HCT116 (cell line): Measurements from ENCODE around the gene ABCA3. TPM values are rescaled to one million over a fixed set of nuclear protein-coding genes. Genes with fewer than 3 reads are reported as not detected.

Experiments used
- ATAC-seq: fragments of 200-7000 bp; cut with Tn5 transposase; 2 replicates; pipeline ENCODE4 v1.9.1; 2020; ENCODE audit warnings: mild to moderate bottlenecking, moderate library complexity
- BruUV-seq: library from RNA; stranded (reverse); fragments of 400-500 nt; replicated peaks from 2 replicates; lab custom pipeline; 2021; lab: Mats Ljungman, UMichigan
- CTCF ChIA-PET: fragments of 300-600 bp; sonication (Branson Sonifier 250); formaldehyde crosslinking; loops from one replicate; lab custom pipeline; 2021; ENCODE audit warnings: antibody characterized with exemption; lab: Charles Lee
- POLR2A ChIA-PET: fragments of 300-600, 350-600 bp; sonication (Branson Sonifier 250); formaldehyde crosslinking; loops from one replicate; lab custom pipeline; 2021; ENCODE audit warnings: antibody characterized with exemption; lab: Charles Lee
- RAD21 ChIA-PET, 2 experiments: fragments of 300-600 bp; sonication (Branson Sonifier 250); formaldehyde crosslinking; loops; one replicate each; lab custom pipeline; 2023; ENCODE audit warnings: low total read pairs in 2 of 2; ENCODE audit not compliant: uncharacterized antibody in 2 of 2, unreplicated experiment in 2 of 2, low non-redundant PET in 1 of 2; lab: Charles Lee
- DNase-seq: peaks from one replicate; pipeline ENCODE4 v3.0.0-alpha.2; 2010; ENCODE audit warnings: low read depth, low spot score
- H2AFZ ChIP-seq: fragments of 200-600 bp; shearing (Covaris generic), sonication (generic); 2 replicates; pipeline ENCODE4 v1.6.1; 2017; ENCODE audit warnings: low read depth, mixed run types, mixed read lengths, antibody characterized with exemption, low read length; ENCODE audit not compliant: poor library complexity, severe bottlenecking
- H3K27ac ChIP-seq: 2 replicates; pipeline ENCODE4 v1.5.1; 2012; ENCODE audit warnings: low read depth, low read length
- H3K27me3 ChIP-seq: fragments of 200-600 bp; sonication (generic); 2 replicates; pipeline ENCODE4 v1.6.1; 2016; ENCODE audit warnings: mixed run types, low read length, mixed read lengths; ENCODE audit not compliant: insufficient read depth
- H3K36me3 ChIP-seq, 2 experiments: fragments of 200-500 bp in 1 of 2; fragments of 200-600 bp in 1 of 2; sonication (Bioruptor generic) in 1 of 2; sonication (generic) in 1 of 2; 2 replicates each; pipeline versions ENCODE4 v1.5.1 to v1.6.1; 2014 to 2016; ENCODE audit warnings: low read length in 2 of 2, inconsistent platforms in 1 of 2, mixed read lengths in 1 of 2, mixed run types in 1 of 2; ENCODE audit not compliant: insufficient read depth in 2 of 2, control insufficient read depth in 1 of 2
- H3K4me1 ChIP-seq, 2 experiments: fragments of 200-600 bp in 1 of 2; sonication (generic) in 1 of 2; 2 replicates each; pipeline versions ENCODE4 v1.5.1 to v1.6.1; 2012 to 2017; ENCODE audit warnings: low read length in 2 of 2, inconsistent platforms in 1 of 2, mild to moderate bottlenecking in 1 of 2, mixed read lengths in 1 of 2, mixed run types in 1 of 2, moderate library complexity in 1 of 2; ENCODE audit not compliant: insufficient read depth in 2 of 2, control insufficient read depth in 1 of 2
- H3K4me2 ChIP-seq: fragments of 200-600 bp; sonication (generic); 2 replicates; pipeline ENCODE4 v1.6.1; 2017; ENCODE audit warnings: mixed run types, low read length, mixed read lengths
- H3K4me3 ChIP-seq, 2 experiments: fragments of 200-600 bp in 1 of 2; sonication (generic) in 1 of 2; replicated peaks in 1 of 2; 2 replicates each; pipeline ENCODE4 v1.5.1; 2011 to 2016; ENCODE audit warnings: low read length in 2 of 2, control low read depth in 1 of 2, low read depth in 1 of 2, mild to moderate bottlenecking in 1 of 2, mixed read lengths in 1 of 2, mixed run types in 1 of 2
- H3K79me2 ChIP-seq: fragments of 200-600 bp; sonication (generic); 2 replicates; pipeline ENCODE4 v1.6.1; 2017; ENCODE audit warnings: mild to moderate bottlenecking, mixed run types, low read length, moderate library complexity, mixed read lengths; ENCODE audit not compliant: insufficient read depth
- H3K9ac ChIP-seq: fragments of 200-600 bp; sonication (generic); 2 replicates; pipeline ENCODE4 v1.6.1; 2016; ENCODE audit warnings: low read length, mixed read lengths
- H3K9me2 ChIP-seq: fragments of 200-600 bp; sonication (generic), shearing (Covaris generic); 2 replicates; pipeline ENCODE4 v1.6.1; 2017; ENCODE audit warnings: mixed run types, mild to moderate bottlenecking, moderate library complexity; ENCODE audit not compliant: insufficient read depth
- H3K9me3 ChIP-seq, 2 experiments: fragments of 200-500 bp in 1 of 2; fragments of 200-600 bp in 1 of 2; sonication (Bioruptor generic) in 1 of 2; sonication (generic) in 1 of 2; 2 replicates each; pipeline ENCODE4 v1.6.1; 2014 to 2017; ENCODE audit warnings: low read length in 2 of 2, mixed read lengths in 2 of 2, inconsistent platforms in 1 of 2, low read depth in 1 of 2, mild to moderate bottlenecking in 1 of 2, mixed run types in 1 of 2, moderate library complexity in 1 of 2; ENCODE audit not compliant: control insufficient read depth in 1 of 2, insufficient read depth in 1 of 2
- H4K20me1 ChIP-seq: fragments of 200-600 bp; sonication (generic), shearing (Covaris generic); 2 replicates; pipeline ENCODE4 v1.6.1; 2017; ENCODE audit warnings: mixed run types, mild to moderate bottlenecking, moderate library complexity; ENCODE audit not compliant: insufficient read depth
- ATF3 ChIP-seq: IDR thresholded peaks from 2 replicates; pipeline ENCODE4 v1.6.1; 2012
- CEBPB ChIP-seq: IDR thresholded peaks from 2 replicates; pipeline ENCODE4 v1.6.1; 2012; ENCODE audit warnings: low read depth
- POLR2A ChIP-seq: IDR thresholded peaks from 2 replicates; pipeline ENCODE4 v1.7.0; 2011; ENCODE audit warnings: borderline replicate concordance; ENCODE audit not compliant: insufficient read depth, insufficient read length; ENCODE audit errors: extremely low read depth
- POLR2AphosphoS5 ChIP-seq: IDR thresholded peaks from 2 replicates; pipeline ENCODE4 v1.6.1; 2011; ENCODE audit warnings: mild to moderate bottlenecking, low read depth, low read length, moderate library complexity
- SRF ChIP-seq: IDR thresholded peaks from 2 replicates; pipeline ENCODE4 v1.6.1; 2012; ENCODE audit warnings: low read depth
- intact Hi-C: fragments of 100-400 bp; cut with micrococcal nuclease; formaldehyde crosslinking; loops from 2 replicates; pipeline ENCODE4 v1.10.0; 2022
- total RNA-seq: library from RNA; stranded (reverse); gene quantifications from one replicate; pipeline ENCODE4 v1.2.1, GENCODE V29; 2021; ENCODE audit not compliant: unreplicated experiment
- TF ChIP-seq, protein P1 (sequence below): IDR thresholded peaks from 2 replicates; pipeline ENCODE4 v1.6.1; 2011; ENCODE audit warnings: mild to moderate bottlenecking, low read length, moderate library complexity; ENCODE audit not compliant: insufficient replicate concordance; ENCODE audit errors: extremely low read depth

Gene ABCA3
- total RNA-seq, 1 experiment from 2014 or later, result 5.4 TPM

GRCh38 chr16:2299121-2299914 lies 41.2 kb downstream of the ABCA3 start:
- H3K4me3 ChIP-seq, result no peak overlapping the region
- TF ChIP-seq SRF, result no peak
- TF ChIP-seq POLR2A, result no peak
- no peak for TF ChIP-seq ATF3
- no peak for TF ChIP-seq POLR2AphosphoS5
- TF ChIP-seq, protein P1, sequence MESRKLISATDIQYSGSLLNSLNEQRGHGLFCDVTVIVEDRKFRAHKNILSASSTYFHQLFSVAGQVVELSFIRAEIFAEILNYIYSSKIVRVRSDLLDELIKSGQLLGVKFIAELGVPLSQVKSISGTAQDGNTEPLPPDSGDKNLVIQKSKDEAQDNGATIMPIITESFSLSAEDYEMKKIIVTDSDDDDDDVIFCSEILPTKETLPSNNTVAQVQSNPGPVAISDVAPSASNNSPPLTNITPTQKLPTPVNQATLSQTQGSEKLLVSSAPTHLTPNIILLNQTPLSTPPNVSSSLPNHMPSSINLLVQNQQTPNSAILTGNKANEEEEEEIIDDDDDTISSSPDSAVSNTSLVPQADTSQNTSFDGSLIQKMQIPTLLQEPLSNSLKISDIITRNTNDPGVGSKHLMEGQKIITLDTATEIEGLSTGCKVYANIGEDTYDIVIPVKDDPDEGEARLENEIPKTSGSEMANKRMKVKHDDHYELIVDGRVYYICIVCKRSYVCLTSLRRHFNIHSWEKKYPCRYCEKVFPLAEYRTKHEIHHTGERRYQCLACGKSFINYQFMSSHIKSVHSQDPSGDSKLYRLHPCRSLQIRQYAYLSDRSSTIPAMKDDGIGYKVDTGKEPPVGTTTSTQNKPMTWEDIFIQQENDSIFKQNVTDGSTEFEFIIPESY, result no peak
- no peak for ATAC-seq
- H3K9me2 ChIP-seq, result no peaks in the 10 kb centered on the region
- no peak for DNase-seq
- no peak overlapping the region for H3K27ac ChIP-seq
- intact Hi-C loops, result loop anchor here (10.0 kb wide), 1 partner anchor 125 kb away; the partner anchor contains the start of gene CCNF
- no peaks in the 10 kb centered on the region for H3K36me3 ChIP-seq
- H3K9ac ChIP-seq, result no peak overlapping the region
- no peak overlapping the region for H2AFZ ChIP-seq
- ChIA-PET CTCF (no interaction called here), RAD21 (no interaction called here), POLR2A (no interaction called here)
- no peaks in the 10 kb centered on the region for H4K20me1 ChIP-seq
- H3K79me2 ChIP-seq, result no peaks in the 10 kb centered on the region
- no peaks in the 10 kb centered on the region for H3K27me3 ChIP-seq
- H3K9me3 ChIP-seq, result no peaks in the 10 kb centered on the region
- H3K4me1 ChIP-seq, result peaks cover 4% of the 10 kb centered on the region in 2 experiments; a peak in 2 of 4 replicates
- BruUV-seq, result no TSS peak
- no peak overlapping the region for H3K4me2 ChIP-seq

DNA sequence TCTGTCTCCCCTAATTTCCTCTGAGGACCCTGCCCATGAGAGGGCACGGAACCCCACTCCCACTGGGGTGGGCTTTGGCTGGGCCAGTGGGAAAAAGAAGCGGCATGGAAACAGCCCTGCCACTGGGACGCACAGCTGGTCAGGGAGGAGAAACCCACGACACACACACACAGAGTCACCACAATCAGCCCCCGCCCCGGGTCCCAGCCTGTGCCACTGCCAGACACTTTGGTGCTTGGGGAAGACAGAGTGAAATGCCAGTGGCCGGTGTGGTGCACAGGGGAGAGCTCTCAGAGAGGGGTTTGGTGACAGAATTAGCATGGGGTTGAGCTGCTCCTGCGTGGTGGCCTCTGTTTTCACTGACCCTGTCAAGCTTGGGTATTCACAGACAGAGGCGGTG lies 41.9 kb downstream of the ABCA3 start:
- Histone ChIP-seq H3K9me2 (no peaks in the 10 kb centered on the region), H3K4me2 (no peak overlapping the region), H3K36me3 (no peaks in the 10 kb centered on the region)

More for the DNA sequence above, 41.9 kb downstream of the ABCA3 start:
- ATAC-seq (no peak), DNase-seq (no peak)
- Histone ChIP-seq H3K27ac (no peak overlapping the region), H4K20me1 (no peaks in the 10 kb centered on the region), H3K9ac (no peak overlapping the region), H3K4me1 (peaks cover 4% of the 10 kb centered on the region in 2 experiments; a peak in 2 of 4 replicates), H2AFZ (no peak overlapping the region), H3K4me3 (no peak overlapping the region), H3K79me2 (no peaks in the 10 kb centered on the region), H3K27me3 (no peaks in the 10 kb centered on the region), H3K9me3 (no peaks in the 10 kb centered on the region)
- CTCF ChIA-PET, result no interaction called here
- no TSS peak for BruUV-seq
- TF ChIP-seq CEBPB, result no peak
- RAD21 ChIA-PET, result no interaction called here
- intact Hi-C loops, result loop anchor here (10.0 kb wide), 1 partner anchor 126 kb away; the partner anchor contains the start of gene CCNF
- POLR2A ChIA-PET, result no interaction called here
